H9 (cell line): Measurements from ENCODE around the gene ZMIZ1. TPM values are rescaled to one million over a fixed set of nuclear protein-coding genes. Genes with fewer than 3 reads are reported as not detected.
A peak's percentile ranks its signal among the peaks of the same experiment; 100 is the strongest.

Experiments
- DNase-seq: peaks from one replicate; pipeline ENCODE4 v3.0.0-alpha.2; 2017
- H2AFZ ChIP-seq: one replicate; pipeline ENCODE4 v1.6.1; 2013; ENCODE audit warnings: mild to moderate bottlenecking, low read length, control low read depth, moderate library complexity
- H2AK5ac ChIP-seq: 2 replicates; pipeline ENCODE4 v1.6.1; 2013; ENCODE audit warnings: low read length, control low read depth, mixed read lengths; ENCODE audit not compliant: insufficient read length
- H2BK120ac ChIP-seq: one replicate; pipeline ENCODE4 v1.6.1; 2013; ENCODE audit warnings: low read depth, mild to moderate bottlenecking, low read length, control low read depth, inconsistent platforms; ENCODE audit not compliant: poor library complexity, severe bottlenecking
- H2BK12ac ChIP-seq: 2 replicates; pipeline ENCODE4 v1.6.1; 2013; ENCODE audit warnings: low read length, control low read depth, mixed read lengths, low read depth; ENCODE audit not compliant: insufficient read length
- H2BK15ac ChIP-seq: 2 replicates; pipeline ENCODE4 v1.6.1; 2013; ENCODE audit warnings: low read depth, low read length, control low read depth
- H2BK20ac ChIP-seq: one replicate; pipeline ENCODE4 v1.6.1; 2013; ENCODE audit warnings: low read depth, mild to moderate bottlenecking, low read length, control low read depth, inconsistent platforms; ENCODE audit not compliant: poor library complexity, severe bottlenecking
- H2BK5ac ChIP-seq: 2 replicates; pipeline ENCODE4 v1.6.1; 2013; ENCODE audit warnings: low read length, control low read depth, mixed read lengths; ENCODE audit not compliant: insufficient read length
- H3K14ac ChIP-seq: 2 replicates; pipeline ENCODE4 v1.6.1; 2013; ENCODE audit warnings: low read length, control low read depth; ENCODE audit not compliant: insufficient read depth
- H3K18ac ChIP-seq: 2 replicates; pipeline ENCODE4 v1.6.1; 2013; ENCODE audit warnings: low read depth, mild to moderate bottlenecking, mixed read lengths, low read length, control low read depth; ENCODE audit not compliant: insufficient read length
- H3K23ac ChIP-seq: 2 replicates; pipeline ENCODE4 v1.6.1; 2013; ENCODE audit warnings: low read length, control low read depth, mixed read lengths, low read depth; ENCODE audit not compliant: insufficient read length
- H3K23me2 ChIP-seq: 2 replicates; pipeline ENCODE4 v1.6.1; 2013; ENCODE audit warnings: low read depth, mild to moderate bottlenecking, mixed read lengths, low read length, control low read depth; ENCODE audit not compliant: insufficient read length, poor library complexity, severe bottlenecking
- H3K27ac ChIP-seq: 2 replicates; pipeline ENCODE4 v1.5.1; 2013; ENCODE audit warnings: low read length, control low read depth, mixed read lengths, low read depth; ENCODE audit not compliant: insufficient read length
- H3K27me3 ChIP-seq: 2 replicates; pipeline ENCODE4 v1.6.1; 2013; ENCODE audit warnings: low read length, control low read depth, inconsistent platforms; ENCODE audit not compliant: insufficient read depth
- H3K4ac ChIP-seq: 2 replicates; pipeline ENCODE4 v1.6.1; 2013; ENCODE audit warnings: low read depth, mild to moderate bottlenecking, control low read depth, inconsistent platforms, low read length, moderate library complexity
- H3K4me1 ChIP-seq: 2 replicates; pipeline ENCODE4 v1.6.1; 2013; ENCODE audit warnings: low read length, control low read depth, inconsistent platforms; ENCODE audit not compliant: insufficient read depth
- H3K4me2 ChIP-seq: 2 replicates; pipeline ENCODE4 v1.6.1; 2013; ENCODE audit warnings: low read length, control low read depth, mixed read lengths; ENCODE audit not compliant: insufficient read length, insufficient read depth
- H3K56ac ChIP-seq: 2 replicates; pipeline ENCODE4 v1.6.1; 2013; ENCODE audit warnings: low read depth, mild to moderate bottlenecking, mixed read lengths, low read length, control low read depth; ENCODE audit not compliant: insufficient read length
- H3K79me1 ChIP-seq: 2 replicates; pipeline ENCODE4 v1.6.1; 2013; ENCODE audit warnings: low read depth, mild to moderate bottlenecking, moderate library complexity, low read length, control low read depth, inconsistent platforms; ENCODE audit not compliant: insufficient read depth, poor library complexity, severe bottlenecking
- H3K79me2 ChIP-seq: 2 replicates; pipeline ENCODE4 v1.6.1; 2013; ENCODE audit warnings: low read length, control low read depth, inconsistent platforms; ENCODE audit not compliant: insufficient read depth
- H3K9ac ChIP-seq: 2 replicates; pipeline ENCODE4 v1.6.1; 2013; ENCODE audit warnings: low read length, control low read depth, mixed read lengths; ENCODE audit not compliant: insufficient read length; ENCODE audit errors: extremely low read depth
- H3K9me3 ChIP-seq: one replicate; pipeline ENCODE4 v1.6.1; 2013; ENCODE audit warnings: low read depth, low read length, inconsistent platforms; ENCODE audit not compliant: control insufficient read depth
- H3T11ph ChIP-seq: one replicate; pipeline ENCODE4 v1.6.1; 2013; ENCODE audit warnings: mild to moderate bottlenecking, low read length, control low read depth, inconsistent platforms
- H4K20me1 ChIP-seq: one replicate; pipeline ENCODE4 v1.6.1; 2013; ENCODE audit not compliant: control insufficient read depth, insufficient read length, insufficient read depth
- H4K5ac ChIP-seq: 2 replicates; pipeline ENCODE4 v1.6.1; 2013; ENCODE audit warnings: low read depth, mild to moderate bottlenecking, mixed read lengths, low read length, control low read depth; ENCODE audit not compliant: insufficient read length
- H4K8ac ChIP-seq: replicated peaks from 2 replicates; pipeline ENCODE4 v1.6.1; 2013; ENCODE audit warnings: low read length, control low read depth, mixed read lengths, low read depth; ENCODE audit not compliant: insufficient read length
- H4K91ac ChIP-seq: 2 replicates; pipeline ENCODE4 v1.6.1; 2013; ENCODE audit warnings: low read depth, mild to moderate bottlenecking, moderate library complexity, mixed read lengths, low read length, control low read depth; ENCODE audit not compliant: insufficient read length
- H3K27ac Mint-ChIP-seq, 3 experiments: 2 replicates in 2 of 3; 3 replicates in 1 of 3; pipeline ENCODE4 v1.8.0; 2020 to 2021; ENCODE audit warnings: mixed read lengths in 3 of 3, mild to moderate bottlenecking in 1 of 3, moderate library complexity in 1 of 3
- H3K27me3 Mint-ChIP-seq: 2 replicates; pipeline ENCODE4 v1.8.0; 2021; ENCODE audit warnings: low read depth, mild to moderate bottlenecking, moderate library complexity, mixed read lengths
- H3K36me3 Mint-ChIP-seq, 3 experiments: 2 replicates in 2 of 3; 3 replicates in 1 of 3; pipeline ENCODE4 v1.8.0; 2020 to 2021; ENCODE audit warnings: low read depth in 3 of 3, mixed read lengths in 3 of 3; ENCODE audit not compliant: insufficient read depth in 1 of 3
- H3K4me1 Mint-ChIP-seq, 2 experiments: 2 replicates each; pipeline ENCODE4 v1.8.0; 2020; ENCODE audit warnings: mixed read lengths in 2 of 2
- H3K4me3 Mint-ChIP-seq, 2 experiments: 2 replicates in 1 of 2; 3 replicates in 1 of 2; pipeline ENCODE4 v1.8.0; 2020 to 2021; ENCODE audit warnings: mild to moderate bottlenecking in 2 of 2, mixed read lengths in 2 of 2, moderate library complexity in 1 of 2
- H3K9me3 Mint-ChIP-seq, 2 experiments: 2 replicates in 1 of 2; 3 replicates in 1 of 2; pipeline ENCODE4 v1.8.0; 2020; ENCODE audit warnings: mild to moderate bottlenecking in 2 of 2, mixed read lengths in 2 of 2, moderate library complexity in 1 of 2
- WGBS: extraction: QIAGEN DNeasy Blood & Tissue Kit; methylation state at CpG from one replicate; pipeline ENCODE4 v1.1.7; 2013; ENCODE audit warnings: missing lambda C conversion rate, low lambda C conversion rate, mixed read lengths; ENCODE audit not compliant: insufficient read length; ENCODE audit errors: extremely low coverage; 5-methylcytosine and 5-hydroxymethylcytosine counted together
- total RNA-seq: library from RNA; stranded (reverse); gene quantifications from 2 replicates; pipeline ENCODE4 v1.2.1, GENCODE V29; 2021
- TF ChIP-seq, protein P1 (sequence below): fragments of 200-600 bp; sonication (generic); conservative IDR thresholded peaks from 3 replicates; pipeline ENCODE4 v1.8.0; 2021; ENCODE audit warnings: antibody characterized with exemption, mild to moderate bottlenecking

ZMIZ1 gene
- total RNA-seq, 1 experiment from 2014 or later = 36.9 TPM

DNA sequence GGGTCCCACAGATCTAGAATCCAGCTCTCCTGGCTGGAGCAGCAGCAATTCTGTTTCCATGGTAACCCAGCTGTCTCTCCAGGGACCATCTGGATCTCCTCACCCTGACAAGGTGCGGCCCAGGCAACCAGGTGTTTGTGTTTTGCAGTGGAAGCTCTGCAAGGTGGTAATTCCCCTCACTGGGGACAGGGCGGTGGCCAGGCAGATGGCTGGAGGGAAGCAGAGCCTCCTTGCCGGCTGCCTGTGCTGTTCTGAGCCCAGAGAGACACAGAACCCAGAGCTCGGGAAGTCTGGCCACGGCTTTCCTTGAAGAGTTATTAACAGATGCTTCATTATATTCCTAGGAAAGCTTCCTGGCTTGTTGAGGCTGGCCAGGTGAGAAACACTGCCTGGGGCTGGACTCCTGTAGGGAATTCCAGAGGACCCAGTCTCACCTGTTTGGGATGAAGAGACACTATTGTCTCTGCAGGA is 160.3 kb downstream of the ZMIZ1 start:
- no peak overlapping the region for H3K23ac ChIP-seq
- no peaks in the 10 kb centered on the region for H3K9me3 ChIP-seq
- no peak overlapping the region for H3K27ac ChIP-seq
- no peak overlapping the region for H4K8ac ChIP-seq
- Mint-ChIP-seq H3K4me3 (peak overlapping the region in 1 of 2 experiments; percentile 23; a peak in 1 of 5 replicates), H3K4me1 (peaks cover 31 to 44% of the 10 kb centered on the region in 2 experiments), H3K36me3 (peaks cover 6 to 20% (median 10%) of the 10 kb centered on the region in 3 experiments; a peak in 6 of 7 replicates), H3K27me3 (peaks cover 21% of the 10 kb centered on the region), H3K27ac (peak overlapping the region in 2 of 3 experiments; percentile 44 to 96; a peak in 3 of 7 replicates), H3K9me3 (no peaks in the 10 kb centered on the region)
- peaks cover 5% of the 10 kb centered on the region; the same call in 1 of the 2 replicates for H3K4me1 ChIP-seq
- WGBS = no CpG with 5 or more reads among the region's 5 CpGs
- H2BK20ac ChIP-seq = no peak overlapping the region
- no peak overlapping the region for H3K9ac ChIP-seq
- no peak overlapping the region for H4K91ac ChIP-seq
- no peak overlapping the region for H2BK120ac ChIP-seq
- H4K20me1 ChIP-seq = no peaks in the 10 kb centered on the region
- H2BK5ac ChIP-seq = no peak overlapping the region
- H3K79me2 ChIP-seq = no peaks in the 10 kb centered on the region
- H3K4me2 ChIP-seq = no peak overlapping the region
- no peaks in the 10 kb centered on the region for H3K79me1 ChIP-seq
- no peak overlapping the region for H3T11ph ChIP-seq
- TF ChIP-seq, protein P1, sequence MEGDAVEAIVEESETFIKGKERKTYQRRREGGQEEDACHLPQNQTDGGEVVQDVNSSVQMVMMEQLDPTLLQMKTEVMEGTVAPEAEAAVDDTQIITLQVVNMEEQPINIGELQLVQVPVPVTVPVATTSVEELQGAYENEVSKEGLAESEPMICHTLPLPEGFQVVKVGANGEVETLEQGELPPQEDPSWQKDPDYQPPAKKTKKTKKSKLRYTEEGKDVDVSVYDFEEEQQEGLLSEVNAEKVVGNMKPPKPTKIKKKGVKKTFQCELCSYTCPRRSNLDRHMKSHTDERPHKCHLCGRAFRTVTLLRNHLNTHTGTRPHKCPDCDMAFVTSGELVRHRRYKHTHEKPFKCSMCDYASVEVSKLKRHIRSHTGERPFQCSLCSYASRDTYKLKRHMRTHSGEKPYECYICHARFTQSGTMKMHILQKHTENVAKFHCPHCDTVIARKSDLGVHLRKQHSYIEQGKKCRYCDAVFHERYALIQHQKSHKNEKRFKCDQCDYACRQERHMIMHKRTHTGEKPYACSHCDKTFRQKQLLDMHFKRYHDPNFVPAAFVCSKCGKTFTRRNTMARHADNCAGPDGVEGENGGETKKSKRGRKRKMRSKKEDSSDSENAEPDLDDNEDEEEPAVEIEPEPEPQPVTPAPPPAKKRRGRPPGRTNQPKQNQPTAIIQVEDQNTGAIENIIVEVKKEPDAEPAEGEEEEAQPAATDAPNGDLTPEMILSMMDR = no peak
- no peak overlapping the region for H2AK5ac ChIP-seq
- H3K14ac ChIP-seq = no peak overlapping the region
- no peaks in the 10 kb centered on the region for H3K23me2 ChIP-seq
- H2BK15ac ChIP-seq = no peak overlapping the region
- no peak overlapping the region for H2AFZ ChIP-seq
- H3K27me3 ChIP-seq = no peaks in the 10 kb centered on the region; the same call in 1 of the 2 replicates
- H3K4ac ChIP-seq = no peak overlapping the region
- peak; percentile 59 for DNase-seq
- no peak overlapping the region for H4K5ac ChIP-seq
- peak overlapping the region; percentile 54 for H3K18ac ChIP-seq
- H2BK12ac ChIP-seq = no peak overlapping the region
- H3K56ac ChIP-seq = no peak overlapping the region
